Liver (tissue), 9 donors: Measurements from ENCODE around the gene USH2A. TPM values are rescaled to one million over a fixed set of nuclear protein-coding genes. Genes with fewer than 3 reads are reported as not detected.

ENCODE experiments used
- DNase-seq: peaks from one replicate; pipeline ENCODE4 v3.0.0-alpha.2; 2017; ENCODE audit warnings: low spot score
- H3K27ac ChIP-seq, 2 donors: one replicate each; pipeline ENCODE4 v1.7.0; 2013; ENCODE audit warnings: inconsistent platforms in 2 of 2, low read length in 2 of 2, control low read depth in 1 of 2, low read depth in 1 of 2, mild to moderate bottlenecking in 1 of 2
- H3K27me3 ChIP-seq, 4 donors: one replicate each; pipeline versions ENCODE4 v1.6.1 to v1.7.0; 2013; ENCODE audit warnings: low read length in 3 of 4, inconsistent platforms in 1 of 4, mild to moderate bottlenecking in 1 of 4, moderate library complexity in 1 of 4; ENCODE audit not compliant: control insufficient read depth in 4 of 4, insufficient read depth in 4 of 4
- H3K36me3 ChIP-seq, 4 donors: one replicate each; pipeline versions ENCODE4 v1.6.1 to v1.7.0; 2013; ENCODE audit warnings: low read length in 3 of 4, mild to moderate bottlenecking in 3 of 4, low read depth in 1 of 4, moderate library complexity in 1 of 4; ENCODE audit not compliant: control insufficient read depth in 4 of 4, insufficient read depth in 3 of 4
- H3K4me1 ChIP-seq, 4 donors: one replicate each; pipeline versions ENCODE4 v1.6.1 to v1.7.0; 2013; ENCODE audit warnings: low read length in 3 of 4, mild to moderate bottlenecking in 3 of 4, moderate library complexity in 1 of 4; ENCODE audit not compliant: control insufficient read depth in 4 of 4, insufficient read depth in 4 of 4
- H3K4me3 ChIP-seq, 3 donors: one replicate each; pipeline versions ENCODE4 v1.6.1 to v1.7.0; 2013; ENCODE audit warnings: low read length in 3 of 3, control low read depth in 1 of 3, low read depth in 1 of 3, mild to moderate bottlenecking in 1 of 3
- H3K9ac ChIP-seq, 2 donors: one replicate each; pipeline ENCODE4 v1.7.0; 2013; ENCODE audit warnings: low read length in 2 of 2, mild to moderate bottlenecking in 2 of 2, moderate library complexity in 2 of 2, control low read depth in 1 of 2, low read depth in 1 of 2
- H3K9me3 ChIP-seq, 4 donors: one replicate each; pipeline versions ENCODE4 v1.6.1 to v1.7.0; 2013; ENCODE audit warnings: low read length in 3 of 4; ENCODE audit not compliant: control insufficient read depth in 4 of 4
- ATF3 ChIP-seq: IDR thresholded peaks from 2 replicates; pipeline ENCODE4 v1.6.1; 2016; ENCODE audit warnings: antibody characterized with exemption
- EGR1 ChIP-seq, 2 donors: IDR thresholded peaks; 2 replicates each; pipeline ENCODE4 v1.6.1; 2016 to 2018; ENCODE audit warnings: antibody characterized with exemption in 2 of 2, low read depth in 2 of 2
- FOXA1 ChIP-seq: IDR thresholded peaks from 2 replicates; pipeline ENCODE4 v1.6.1; 2016; ENCODE audit warnings: antibody characterized with exemption
- FOXA2 ChIP-seq: IDR thresholded peaks from 2 replicates; pipeline ENCODE4 v1.6.1; 2016; ENCODE audit warnings: antibody characterized with exemption
- GABPA ChIP-seq, 2 donors: IDR thresholded peaks in 1 of 2; conservative IDR thresholded peaks in 1 of 2; 2 replicates each; pipeline ENCODE4 v1.6.1; 2016; ENCODE audit warnings: antibody characterized with exemption in 2 of 2, mild to moderate bottlenecking in 1 of 2, moderate library complexity in 1 of 2
- HNF4A ChIP-seq, 2 donors: conservative IDR thresholded peaks; 2 replicates each; pipeline ENCODE4 v1.6.1; 2016; ENCODE audit warnings: antibody characterized with exemption in 2 of 2, mild to moderate bottlenecking in 2 of 2
- HNF4G ChIP-seq: IDR thresholded peaks from 2 replicates; pipeline ENCODE4 v1.6.1; 2016; ENCODE audit warnings: antibody characterized with exemption
- JUND ChIP-seq, 2 donors: IDR thresholded peaks; 2 replicates each; pipeline ENCODE4 v1.6.1; 2016; ENCODE audit warnings: antibody characterized with exemption in 2 of 2
- NR2F2 ChIP-seq: IDR thresholded peaks from 2 replicates; pipeline ENCODE4 v1.6.1; 2016; ENCODE audit warnings: antibody characterized with exemption
- RAD21 ChIP-seq, 2 donors: IDR thresholded peaks; 2 replicates each; pipeline ENCODE4 v1.6.1; 2016; ENCODE audit warnings: antibody characterized with exemption in 2 of 2, mild to moderate bottlenecking in 2 of 2
- RXRA ChIP-seq, 2 donors: IDR thresholded peaks; 2 replicates each; pipeline ENCODE4 v1.6.1; 2017 to 2018; ENCODE audit warnings: antibody characterized with exemption in 2 of 2, mild to moderate bottlenecking in 1 of 2
- SP1 ChIP-seq: IDR thresholded peaks from 2 replicates; pipeline ENCODE4 v1.6.1; 2018; ENCODE audit warnings: antibody characterized with exemption, mild to moderate bottlenecking
- TAF1 ChIP-seq: conservative IDR thresholded peaks from 2 replicates; pipeline ENCODE4 v1.6.1; 2016; ENCODE audit warnings: antibody characterized with exemption, mild to moderate bottlenecking
- YY1 ChIP-seq: IDR thresholded peaks from 2 replicates; pipeline ENCODE4 v1.6.1; 2016; ENCODE audit warnings: antibody characterized with exemption, mild to moderate bottlenecking
- WGBS: extraction: QIAGEN DNeasy Blood & Tissue Kit; methylation state at CpG from one replicate; pipeline ENCODE4 v1.1.7; 2013; 5-methylcytosine and 5-hydroxymethylcytosine counted together
- polyA plus RNA-seq, 2 donors: library from polyadenylated mRNA; stranded (reverse) in 1 of 2; unstranded in 1 of 2; fragments of 200-250 nt in 1 of 2; fragments of >200 nt in 1 of 2; fragmentation: Nextera tagmentation in 1 of 2; extraction: Ambion mirVana in 1 of 2; gene quantifications; one replicate each; pipeline versions ENCODE4 v1.2.1 to v1.2.3, GENCODE V29; 2013 to 2015
- total RNA-seq, 2 donors: library from RNA; depleted of rRNA; stranded (reverse); fragments of >200 nt; gene quantifications; one replicate each; pipeline ENCODE4 v1.2.3, GENCODE V29; 2014
- TF ChIP-seq, protein P1 (sequence below): IDR thresholded peaks from 2 replicates; pipeline ENCODE4 v1.6.1; 2016; ENCODE audit warnings: antibody characterized with exemption
- TF ChIP-seq, protein P2 (sequence below): IDR thresholded peaks from 2 replicates; pipeline ENCODE4 v1.6.1; 2016; ENCODE audit warnings: antibody characterized with exemption
- TF ChIP-seq, protein P3 (sequence below): IDR thresholded peaks from 2 replicates; pipeline ENCODE4 v1.6.1; 2016; ENCODE audit warnings: antibody characterized with exemption, mild to moderate bottlenecking
- TF ChIP-seq, protein P4 (sequence below): fragments of 150-350 bp; IDR thresholded peaks from 2 replicates; pipeline ENCODE4 v1.5.1; 2017; ENCODE audit warnings: improper control_type of control experiment, low read depth, low read length; ENCODE audit not compliant: missing input control
- donor health status: healthy.
- donor health status: healthy.
- donor health status: healthy.
- donor health status: healthy.
- donor health status: healthy.

The USH2A gene
- total and polyA plus RNA-seq, 4 donors, result 0.14 to 1.0 (median 0.31) TPM

GRCh38 chr1:216464489-216464888 is 41.2 kb upstream of the USH2A start:
- H3K4me3 ChIP-seq, result no peak overlapping the region
- no peaks in the 10 kb centered on the region for H3K27me3 ChIP-seq
- no peaks in the 10 kb centered on the region for H3K4me1 ChIP-seq
- no peak for DNase-seq
- H3K27ac ChIP-seq, result no peak overlapping the region
- H3K36me3 ChIP-seq, result no peaks in the 10 kb centered on the region
- no peak overlapping the region for H3K9ac ChIP-seq
- WGBS, result 46% methylated on average over 1 of the region's 1 CpG
- TF ChIP-seq SP1 (no peak), RAD21 (IDR thresholded peaks at IDR 0.05) (no peak), FOXA2 (no peak), ATF3 (no peak), RXRA (IDR thresholded peaks at IDR 0.05) (no peak), TAF1 (no peak), EGR1 (IDR thresholded peaks at IDR 0.05; ENCODE audit: low read depth in 2 of 2) (no peak), HNF4A (conservative IDR thresholded peaks at IDR 0.05) (no peak), JUND (IDR thresholded peaks at IDR 0.05) (no peak), GABPA (IDR thresholded peaks at IDR 0.05 in 1 of 2, conservative IDR thresholded peaks at IDR 0.05 in 1 of 2) (no peak), FOXA1 (no peak), HNF4G (no peak), NR2F2 (no peak), YY1 (no peak)
- TF ChIP-seq, protein P1, sequence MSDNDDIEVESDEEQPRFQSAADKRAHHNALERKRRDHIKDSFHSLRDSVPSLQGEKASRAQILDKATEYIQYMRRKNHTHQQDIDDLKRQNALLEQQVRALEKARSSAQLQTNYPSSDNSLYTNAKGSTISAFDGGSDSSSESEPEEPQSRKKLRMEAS, result no peak
- TF ChIP-seq, protein P2, sequence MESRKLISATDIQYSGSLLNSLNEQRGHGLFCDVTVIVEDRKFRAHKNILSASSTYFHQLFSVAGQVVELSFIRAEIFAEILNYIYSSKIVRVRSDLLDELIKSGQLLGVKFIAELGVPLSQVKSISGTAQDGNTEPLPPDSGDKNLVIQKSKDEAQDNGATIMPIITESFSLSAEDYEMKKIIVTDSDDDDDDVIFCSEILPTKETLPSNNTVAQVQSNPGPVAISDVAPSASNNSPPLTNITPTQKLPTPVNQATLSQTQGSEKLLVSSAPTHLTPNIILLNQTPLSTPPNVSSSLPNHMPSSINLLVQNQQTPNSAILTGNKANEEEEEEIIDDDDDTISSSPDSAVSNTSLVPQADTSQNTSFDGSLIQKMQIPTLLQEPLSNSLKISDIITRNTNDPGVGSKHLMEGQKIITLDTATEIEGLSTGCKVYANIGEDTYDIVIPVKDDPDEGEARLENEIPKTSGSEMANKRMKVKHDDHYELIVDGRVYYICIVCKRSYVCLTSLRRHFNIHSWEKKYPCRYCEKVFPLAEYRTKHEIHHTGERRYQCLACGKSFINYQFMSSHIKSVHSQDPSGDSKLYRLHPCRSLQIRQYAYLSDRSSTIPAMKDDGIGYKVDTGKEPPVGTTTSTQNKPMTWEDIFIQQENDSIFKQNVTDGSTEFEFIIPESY, result no peak
- TF ChIP-seq, protein P3, sequence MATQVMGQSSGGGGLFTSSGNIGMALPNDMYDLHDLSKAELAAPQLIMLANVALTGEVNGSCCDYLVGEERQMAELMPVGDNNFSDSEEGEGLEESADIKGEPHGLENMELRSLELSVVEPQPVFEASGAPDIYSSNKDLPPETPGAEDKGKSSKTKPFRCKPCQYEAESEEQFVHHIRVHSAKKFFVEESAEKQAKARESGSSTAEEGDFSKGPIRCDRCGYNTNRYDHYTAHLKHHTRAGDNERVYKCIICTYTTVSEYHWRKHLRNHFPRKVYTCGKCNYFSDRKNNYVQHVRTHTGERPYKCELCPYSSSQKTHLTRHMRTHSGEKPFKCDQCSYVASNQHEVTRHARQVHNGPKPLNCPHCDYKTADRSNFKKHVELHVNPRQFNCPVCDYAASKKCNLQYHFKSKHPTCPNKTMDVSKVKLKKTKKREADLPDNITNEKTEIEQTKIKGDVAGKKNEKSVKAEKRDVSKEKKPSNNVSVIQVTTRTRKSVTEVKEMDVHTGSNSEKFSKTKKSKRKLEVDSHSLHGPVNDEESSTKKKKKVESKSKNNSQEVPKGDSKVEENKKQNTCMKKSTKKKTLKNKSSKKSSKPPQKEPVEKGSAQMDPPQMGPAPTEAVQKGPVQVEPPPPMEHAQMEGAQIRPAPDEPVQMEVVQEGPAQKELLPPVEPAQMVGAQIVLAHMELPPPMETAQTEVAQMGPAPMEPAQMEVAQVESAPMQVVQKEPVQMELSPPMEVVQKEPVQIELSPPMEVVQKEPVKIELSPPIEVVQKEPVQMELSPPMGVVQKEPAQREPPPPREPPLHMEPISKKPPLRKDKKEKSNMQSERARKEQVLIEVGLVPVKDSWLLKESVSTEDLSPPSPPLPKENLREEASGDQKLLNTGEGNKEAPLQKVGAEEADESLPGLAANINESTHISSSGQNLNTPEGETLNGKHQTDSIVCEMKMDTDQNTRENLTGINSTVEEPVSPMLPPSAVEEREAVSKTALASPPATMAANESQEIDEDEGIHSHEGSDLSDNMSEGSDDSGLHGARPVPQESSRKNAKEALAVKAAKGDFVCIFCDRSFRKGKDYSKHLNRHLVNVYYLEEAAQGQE, result no peak
- TF ChIP-seq, protein P4, sequence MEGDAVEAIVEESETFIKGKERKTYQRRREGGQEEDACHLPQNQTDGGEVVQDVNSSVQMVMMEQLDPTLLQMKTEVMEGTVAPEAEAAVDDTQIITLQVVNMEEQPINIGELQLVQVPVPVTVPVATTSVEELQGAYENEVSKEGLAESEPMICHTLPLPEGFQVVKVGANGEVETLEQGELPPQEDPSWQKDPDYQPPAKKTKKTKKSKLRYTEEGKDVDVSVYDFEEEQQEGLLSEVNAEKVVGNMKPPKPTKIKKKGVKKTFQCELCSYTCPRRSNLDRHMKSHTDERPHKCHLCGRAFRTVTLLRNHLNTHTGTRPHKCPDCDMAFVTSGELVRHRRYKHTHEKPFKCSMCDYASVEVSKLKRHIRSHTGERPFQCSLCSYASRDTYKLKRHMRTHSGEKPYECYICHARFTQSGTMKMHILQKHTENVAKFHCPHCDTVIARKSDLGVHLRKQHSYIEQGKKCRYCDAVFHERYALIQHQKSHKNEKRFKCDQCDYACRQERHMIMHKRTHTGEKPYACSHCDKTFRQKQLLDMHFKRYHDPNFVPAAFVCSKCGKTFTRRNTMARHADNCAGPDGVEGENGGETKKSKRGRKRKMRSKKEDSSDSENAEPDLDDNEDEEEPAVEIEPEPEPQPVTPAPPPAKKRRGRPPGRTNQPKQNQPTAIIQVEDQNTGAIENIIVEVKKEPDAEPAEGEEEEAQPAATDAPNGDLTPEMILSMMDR, result no peak
- no peaks in the 10 kb centered on the region for H3K9me3 ChIP-seq
